Activated B cell treated with CpG ODN at 0.5 μM for 24 hours (primary cell): ENCODE measurements around the gene STARD4. TPM values are rescaled to one million over a fixed set of nuclear protein-coding genes. Genes with fewer than 3 reads are reported as not detected.

Experiments
- ATAC-seq: fragments of 200-7000 bp; cut with Tn5 transposase; one replicate; pipeline ENCODE4 v1.10.0; 2021; ENCODE audit warnings: low read depth, mild to moderate bottlenecking, moderate library complexity
- CTCF ChIA-PET: fragments of 350-600 bp; sonication (Branson Sonifier 250); formaldehyde crosslinking; loops from one replicate; lab custom pipeline; 2021; ENCODE audit warnings: antibody characterized with exemption; lab: Charles Lee
- POLR2A ChIA-PET: fragments of 350-600 bp; sonication (Branson Sonifier 250); formaldehyde crosslinking; loops from one replicate; lab custom pipeline; 2021; ENCODE audit warnings: antibody characterized with exemption; lab: Charles Lee
- DNase-seq: peaks from one replicate; pipeline ENCODE4 v3.0.0; 2022
- H3K27ac Mint-ChIP-seq: one replicate; pipeline ENCODE4 v1.8.0; 2020; ENCODE audit warnings: mixed read lengths
- H3K27me3 Mint-ChIP-seq: one replicate; pipeline ENCODE4 v1.8.0; 2021; ENCODE audit warnings: mixed read lengths
- H3K36me3 Mint-ChIP-seq: one replicate; pipeline ENCODE4 v1.8.0; 2021; ENCODE audit warnings: low read depth, mixed read lengths
- H3K4me1 Mint-ChIP-seq: one replicate; pipeline ENCODE4 v1.8.0; 2021; ENCODE audit warnings: mixed read lengths
- H3K4me3 Mint-ChIP-seq: one replicate; pipeline ENCODE4 v1.8.0; 2020; ENCODE audit warnings: mild to moderate bottlenecking, mixed read lengths
- H3K9me3 Mint-ChIP-seq: one replicate; pipeline ENCODE4 v1.8.0; 2020; ENCODE audit warnings: mixed read lengths
- CTCF ChIP-seq: fragments of 200-600 bp; IDR thresholded peaks from one replicate; pipeline ENCODE4 v1.8.0; 2022; ENCODE audit warnings: antibody characterized with exemption, mild to moderate bottlenecking
- intact Hi-C: fragments of 100-400 bp; cut with micrococcal nuclease; formaldehyde crosslinking; loops from one replicate; pipeline ENCODE4 v1.15.1; 2024
- total RNA-seq: library from RNA; stranded (reverse); gene quantifications from 2 replicates; pipeline ENCODE4 v1.2.3, GENCODE V29; 2022

The STARD4 gene
- 32.2 and 40.3 TPM in 2 replicates for total RNA-seq

- ChIA-PET CTCF (interaction anchor here (6.5 kb wide), 1 partner anchor 19 kb away, joined by 52 read pairs; no protein-coding TSS in a partner anchor), POLR2A (interaction anchor here (0.6 to 3.0 kb wide), 13 partner anchors 12 to 1418 kb away, joined by 3 to 33 read pairs (median 4); partner anchors contain the start of genes NREP and SLC25A46)
- TF ChIP-seq CTCF = no peak
- Mint-ChIP-seq H3K9me3 (no peaks in the 10 kb centered on the region), H3K4me3 (peak within 1 kb of the TSS; percentile 99), H3K36me3 (peaks cover 12% of the 10 kb centered on the region), H3K27ac (peak within 1 kb of the TSS; percentile 99), H3K27me3 (no peaks in the 10 kb centered on the region), H3K4me1 (peaks cover 35% of the 10 kb centered on the region)
- DNase-seq (peak; percentile 94), ATAC-seq (peak; percentile 96)
- intact Hi-C loops = loop anchor here (1.0 to 10.0 kb wide), 14 partner anchors 18 to 2000 kb away; partner anchors contain the start of genes DCP2, EPB41L4A, MAN2A1 and NREP
Measured at GRCh38 chr5:111512375-111513130, at the start of gene STARD4. STARD4 (minus strand) TSS chr5:111512535; CDS start chr5:111507433, 5,102 bp downstream.

- Mint-ChIP-seq H3K4me3 (no peak overlapping the region), H3K27ac (no peak overlapping the region), H3K4me1 (no peaks in the 10 kb centered on the region), H3K36me3 (no peaks in the 10 kb centered on the region), H3K27me3 (peaks cover 13% of the 10 kb centered on the region), H3K9me3 (peaks cover 10% of the 10 kb centered on the region)
- DNase-seq (no peak), ATAC-seq (no peak)
- ChIA-PET POLR2A (no interaction called here), CTCF (interaction anchor here (0.8 kb wide), 1 partner anchor 9 kb away, joined by 3 read pairs; no protein-coding TSS in a partner anchor)
- no peak for TF ChIP-seq CTCF
- intact Hi-C loops = loop anchor here (10.0 kb wide), 1 partner anchor 125 kb away; no protein-coding TSS in a partner anchor
Measured at GRCh38 chr5:111559680-111560079, 47.3 kb upstream of the STARD4 start.

- ChIA-PET CTCF (no interaction called here), POLR2A (no interaction called here)
- no peaks in the 10 kb centered on the region for H3K4me1 Mint-ChIP-seq
- no peak for TF ChIP-seq CTCF
- no peaks in the 10 kb centered on the region for H3K36me3 Mint-ChIP-seq
- no peak for ATAC-seq
- intact Hi-C loops = loop anchor here (10.0 kb wide), 1 partner anchor 127 kb away; no protein-coding TSS in a partner anchor
- H3K9me3 Mint-ChIP-seq = peaks cover 10% of the 10 kb centered on the region
- no peak overlapping the region for H3K27ac Mint-ChIP-seq
- H3K27me3 Mint-ChIP-seq = peaks cover 13% of the 10 kb centered on the region
- no peak for DNase-seq
- H3K4me3 Mint-ChIP-seq = no peak overlapping the region
Measured at GRCh38 chr5:111557686-111558085, 45.4 kb upstream of the STARD4 start.

- CTCF ChIA-PET = interaction anchor here (1.2 to 1.3 kb wide), 2 partner anchors 26 to 589 kb away, joined by 3 to 4 read pairs; no protein-coding TSS in a partner anchor
- POLR2A ChIA-PET = no interaction called here
- Mint-ChIP-seq H3K36me3 (no peaks in the 10 kb centered on the region), H3K27ac (no peak overlapping the region), H3K9me3 (peaks cover 10% of the 10 kb centered on the region), H3K4me1 (no peaks in the 10 kb centered on the region), H3K4me3 (no peak overlapping the region), H3K27me3 (peaks cover 11% of the 10 kb centered on the region)
- DNase-seq = no peak
- ATAC-seq = no peak
- no peak for TF ChIP-seq CTCF
- intact Hi-C loops = loop anchor here (10.0 kb wide), 1 partner anchor 128 kb away; no protein-coding TSS in a partner anchor
Measured at GRCh38 chr5:111557111-111557510, 44.8 kb upstream of the STARD4 start.

GRCh38 chr5:111556501-111556900 lies 44.2 kb upstream of the STARD4 start:
- POLR2A ChIA-PET = no interaction called here
- Mint-ChIP-seq H3K4me3 (no peak overlapping the region), H3K27ac (no peak overlapping the region), H3K4me1 (no peaks in the 10 kb centered on the region), H3K27me3 (peaks cover 9% of the 10 kb centered on the region), H3K36me3 (no peaks in the 10 kb centered on the region), H3K9me3 (peaks cover 10% of the 10 kb centered on the region)
- no peak for TF ChIP-seq CTCF
- DNase-seq (no peak), ATAC-seq (no peak)
- intact Hi-C loops = loop anchor here (10.0 kb wide), 1 partner anchor 128 kb away; no protein-coding TSS in a partner anchor
- CTCF ChIA-PET = interaction anchor here (1.2 to 1.3 kb wide), 2 partner anchors 25 to 590 kb away, joined by 3 to 4 read pairs; no protein-coding TSS in a partner anchor
